Stimulated activated CD4-positive, alpha-beta T cell treated with anti-CD3 and anti-CD28 coated beads, Interleukin-15, amount 100 ng/mL, for 48 hours (primary cell): ENCODE results near the gene ALDH16A1.

Experiments
- DNase-seq, 2 donors: peaks; one replicate each; pipeline ENCODE4 v3.0.0-alpha.2; 2020; ENCODE audit warnings: low read depth in 2 of 2

The ALDH16A1 gene

DNA sequence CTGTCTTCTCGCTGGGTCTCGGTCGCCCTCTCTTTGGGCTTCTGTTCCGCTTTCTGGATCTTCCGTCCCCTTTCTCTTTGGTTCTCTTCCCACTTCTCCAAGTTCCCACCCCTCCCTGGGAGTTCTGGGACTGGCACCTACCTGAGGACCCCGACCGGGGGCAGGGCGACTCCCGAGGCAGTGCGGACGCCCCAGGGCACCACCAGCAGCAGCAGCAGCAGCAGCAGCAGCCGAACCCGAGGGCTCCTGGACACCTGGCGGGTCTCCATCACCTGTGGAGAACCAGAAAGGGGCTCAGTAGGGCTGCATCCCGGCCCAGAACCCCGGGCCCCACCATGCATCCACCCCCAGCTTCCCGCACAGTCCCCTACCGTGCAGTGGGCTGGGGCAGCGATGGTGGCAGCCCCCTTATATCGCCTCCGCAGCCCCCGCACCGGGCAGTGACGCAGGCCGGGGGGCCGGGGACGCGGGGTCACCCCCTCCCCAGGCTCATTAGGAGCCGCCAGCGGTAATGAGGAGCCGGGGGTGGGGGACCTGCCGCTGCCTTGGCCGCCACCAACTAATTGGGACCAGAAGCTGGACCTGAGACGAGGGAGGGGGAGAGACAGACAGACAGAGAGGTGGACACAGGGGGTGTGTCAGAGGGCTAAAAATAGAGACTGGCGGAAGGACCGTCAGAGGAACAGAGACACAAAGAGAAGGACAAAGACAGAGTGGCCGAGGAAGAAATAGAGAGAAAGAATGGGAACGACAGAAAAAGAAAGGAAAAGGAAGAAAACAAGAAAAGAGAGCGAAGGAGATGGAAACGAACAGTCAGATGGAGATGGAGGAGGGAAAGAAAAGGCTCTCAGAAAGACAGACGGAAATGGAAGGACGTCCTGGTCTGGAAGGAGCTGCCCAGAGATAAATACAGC lies 29.7 kb upstream of the ALDH16A1 start, which contains the start of gene PTH2:
PTH2 (minus strand) TSS at position 371 of the 914 bp plus-strand sequence; CDS start at position 269, 102 bp downstream.
- no peak for DNase-seq

DNA sequence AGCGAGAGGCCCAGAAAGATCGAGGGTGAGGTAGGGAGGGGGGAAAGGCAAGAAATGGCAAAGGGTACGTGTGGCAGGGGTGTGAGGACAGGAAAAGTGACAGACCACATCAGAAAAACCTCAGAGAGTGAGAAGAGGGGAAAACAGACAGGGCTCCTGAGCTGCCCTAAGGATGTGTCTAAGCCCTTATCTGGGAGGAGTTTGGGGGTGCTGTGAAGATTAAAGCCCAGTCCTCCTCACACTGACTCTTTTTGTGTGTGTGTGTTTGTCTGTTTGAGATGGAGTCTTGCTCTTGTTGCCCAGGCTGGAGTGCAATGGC lies 29.1 kb upstream of the ALDH16A1 start:
- DNase-seq, result no peak

DNA sequence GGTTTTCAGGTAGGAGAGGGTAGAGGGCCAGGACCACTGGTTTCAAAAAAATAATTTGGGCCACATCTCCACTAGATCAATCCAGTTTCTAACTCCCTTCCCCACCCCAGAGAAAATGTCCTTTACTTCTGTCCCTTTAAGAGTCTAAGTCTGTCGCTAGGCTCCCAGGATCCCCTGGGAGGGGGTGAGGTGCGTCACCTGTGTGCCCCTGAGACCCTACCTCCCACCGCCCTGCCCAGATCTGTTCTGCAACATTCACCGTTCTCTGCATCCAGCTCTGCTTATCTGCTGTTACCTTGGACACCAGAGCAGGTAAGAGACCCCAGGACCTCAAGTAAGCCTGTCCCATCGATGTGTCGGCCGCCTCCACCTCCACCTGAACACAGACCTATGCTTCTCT lies 27.8 kb upstream of the ALDH16A1 start, which contains the start of gene GFY:
GFY (plus strand) TSS at position 211 of the 400 bp plus-strand sequence. CDS start 1,043 bp downstream, outside the sequence.
- DNase-seq, result no peak

DNA sequence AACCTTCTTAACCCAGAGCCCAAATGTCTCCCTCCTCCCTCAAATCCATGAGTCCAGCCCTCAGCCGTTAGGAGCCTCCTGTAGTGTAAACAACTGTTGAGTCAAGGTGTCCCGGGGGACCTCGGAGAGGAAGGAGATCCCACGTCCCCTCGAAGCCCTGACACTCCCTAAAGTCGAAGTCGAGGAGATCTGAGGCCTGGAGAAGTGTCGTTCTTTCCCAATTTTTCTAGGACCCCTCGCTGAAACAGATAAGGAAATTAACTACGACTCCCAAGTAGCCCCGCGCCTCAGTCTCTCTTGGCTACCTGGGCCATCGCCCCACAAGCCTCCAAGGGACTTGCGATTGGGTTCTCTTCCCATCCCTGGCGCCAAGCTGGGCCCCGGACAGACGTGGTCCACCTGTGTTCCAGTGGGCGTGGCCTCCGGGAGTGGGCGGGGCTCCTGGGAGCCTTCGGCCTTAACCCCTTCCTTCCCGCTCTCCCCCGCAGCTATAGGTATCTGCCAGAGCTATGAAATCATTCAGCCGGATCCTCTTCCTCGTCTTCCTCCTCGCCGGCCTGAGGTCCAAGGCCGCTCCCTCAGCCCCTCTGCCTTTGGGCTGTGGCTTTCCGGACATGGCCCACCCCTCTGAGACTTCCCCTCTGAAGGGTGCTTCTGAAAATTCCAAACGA lies 27.0 kb upstream of the ALDH16A1 start:
- no peak for DNase-seq

DNA sequence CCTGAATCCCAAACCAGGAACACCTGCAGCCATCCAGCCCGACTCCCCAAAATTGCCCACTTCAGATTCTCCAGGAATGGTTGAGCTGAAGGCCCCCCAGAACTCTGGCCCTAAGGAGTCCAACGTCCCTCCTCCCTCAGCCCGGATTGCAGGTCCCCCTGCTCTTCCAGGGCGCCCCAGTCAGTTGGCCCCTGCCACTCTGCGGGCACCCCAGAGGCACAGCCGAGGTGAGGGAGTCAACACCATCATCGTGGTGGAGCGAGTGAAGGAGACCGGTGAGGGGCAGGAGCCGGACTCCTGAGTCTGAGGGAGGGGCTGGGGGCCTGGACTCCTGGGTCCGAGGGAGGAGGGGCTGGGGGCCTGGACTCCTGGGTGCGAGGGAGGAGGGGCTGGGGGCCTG lies 25.7 kb upstream of the ALDH16A1 start:
- DNase-seq, result no peak

DNA sequence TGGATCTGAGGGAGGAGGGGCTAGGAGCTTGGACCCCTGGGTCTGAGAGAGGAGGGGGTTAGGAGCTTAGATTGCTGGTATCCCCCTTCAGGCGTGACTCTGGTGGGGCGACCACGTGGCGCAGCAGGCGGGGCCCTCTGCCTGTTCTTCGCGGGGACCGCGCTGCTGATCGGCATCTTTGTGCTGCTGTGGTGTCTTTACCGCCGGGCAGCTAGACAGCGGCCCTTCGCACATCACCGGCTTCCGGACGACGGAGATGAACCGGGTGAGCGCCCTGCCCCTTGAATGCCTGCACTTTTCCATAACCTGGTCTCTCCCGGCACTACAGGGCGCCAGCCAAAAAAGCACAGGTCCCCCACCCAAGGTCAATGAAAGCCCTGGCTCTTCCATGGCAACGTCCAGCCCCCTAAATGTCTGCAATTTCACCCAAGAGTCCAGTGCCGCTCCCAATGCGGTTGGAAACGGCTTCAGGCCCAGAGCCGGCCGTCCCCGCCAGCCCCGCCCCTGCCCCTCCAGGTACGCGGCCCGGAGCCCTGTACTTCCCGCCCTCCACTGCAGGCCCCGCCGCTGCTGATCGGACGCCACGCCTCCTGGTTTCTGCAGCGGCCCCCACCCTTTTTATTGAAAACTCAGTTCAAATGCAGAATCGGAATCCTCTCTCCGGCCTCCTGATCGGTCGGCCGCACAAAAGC lies 25.0 kb upstream of the ALDH16A1 start:
- DNase-seq, result no peak

DNA sequence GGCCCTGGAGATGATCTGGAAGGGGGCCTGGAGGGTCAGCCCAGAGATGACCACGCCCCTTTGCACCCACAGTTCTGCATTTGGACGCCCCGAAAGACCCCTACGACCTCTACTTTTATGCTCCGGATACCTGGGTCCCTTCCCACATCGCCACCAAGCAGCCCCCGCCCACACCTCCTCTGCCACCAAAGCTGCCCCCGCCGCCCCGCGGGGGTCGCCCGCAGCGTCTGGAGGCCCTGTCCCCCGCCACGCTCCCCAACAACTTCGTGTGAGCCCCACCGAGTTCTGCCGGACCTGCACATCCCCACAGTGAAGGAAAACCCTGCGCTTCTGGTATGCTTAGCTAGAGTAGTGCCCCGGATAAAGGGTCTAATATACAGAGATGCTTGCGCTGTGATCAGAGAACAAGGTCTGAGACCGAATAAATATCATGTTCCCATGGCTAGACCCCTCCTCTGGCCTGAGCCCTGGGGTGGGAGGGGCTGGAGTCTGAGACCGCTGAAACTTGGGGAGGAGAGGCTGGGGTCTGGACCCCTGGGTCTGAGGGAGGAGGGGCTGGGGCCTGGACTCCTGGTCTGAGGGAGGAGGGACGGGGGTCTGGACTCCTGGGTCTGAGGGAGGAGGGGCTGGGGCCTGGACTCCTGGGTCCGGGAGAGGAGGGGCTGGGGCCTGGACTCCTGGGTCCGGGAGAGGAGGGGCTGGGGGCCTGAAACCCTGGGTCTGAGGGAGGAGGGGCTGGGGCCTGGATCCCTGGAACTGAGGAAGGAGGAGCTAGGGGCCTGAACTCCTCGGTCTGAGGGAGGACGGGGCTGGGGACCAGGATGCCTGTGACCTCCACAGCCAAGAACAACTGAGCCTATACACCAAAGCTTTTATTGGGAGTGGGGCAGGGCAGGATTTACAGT lies 24.2 kb upstream of the ALDH16A1 start:
- no peak for DNase-seq

DNA sequence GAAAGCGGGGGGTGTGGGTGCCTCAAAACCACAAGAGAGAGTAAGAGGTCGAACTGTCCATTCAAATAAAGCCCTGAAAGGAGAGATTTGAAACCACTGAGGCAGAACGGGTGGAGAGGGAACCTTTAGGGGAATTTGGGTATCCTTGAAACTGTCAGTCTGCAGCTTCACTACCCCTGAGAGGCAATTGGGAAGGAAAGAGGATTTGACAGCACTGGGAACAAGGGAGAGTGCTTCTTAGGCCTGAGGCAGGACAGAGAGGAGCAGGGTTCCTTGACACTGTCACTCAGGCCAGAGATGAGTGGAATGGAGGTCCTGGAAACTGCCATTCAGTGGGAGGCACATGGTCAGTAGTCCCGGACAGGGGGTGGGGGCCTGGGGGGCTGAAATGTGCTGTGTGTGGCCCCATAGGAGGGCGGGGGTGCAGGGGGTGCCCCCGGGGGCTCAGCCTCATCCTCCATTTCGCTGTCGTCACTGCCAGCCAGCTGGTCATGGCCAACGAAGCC lies 22.8 kb upstream of the ALDH16A1 start:
- DNase-seq, result no peak

DNA sequence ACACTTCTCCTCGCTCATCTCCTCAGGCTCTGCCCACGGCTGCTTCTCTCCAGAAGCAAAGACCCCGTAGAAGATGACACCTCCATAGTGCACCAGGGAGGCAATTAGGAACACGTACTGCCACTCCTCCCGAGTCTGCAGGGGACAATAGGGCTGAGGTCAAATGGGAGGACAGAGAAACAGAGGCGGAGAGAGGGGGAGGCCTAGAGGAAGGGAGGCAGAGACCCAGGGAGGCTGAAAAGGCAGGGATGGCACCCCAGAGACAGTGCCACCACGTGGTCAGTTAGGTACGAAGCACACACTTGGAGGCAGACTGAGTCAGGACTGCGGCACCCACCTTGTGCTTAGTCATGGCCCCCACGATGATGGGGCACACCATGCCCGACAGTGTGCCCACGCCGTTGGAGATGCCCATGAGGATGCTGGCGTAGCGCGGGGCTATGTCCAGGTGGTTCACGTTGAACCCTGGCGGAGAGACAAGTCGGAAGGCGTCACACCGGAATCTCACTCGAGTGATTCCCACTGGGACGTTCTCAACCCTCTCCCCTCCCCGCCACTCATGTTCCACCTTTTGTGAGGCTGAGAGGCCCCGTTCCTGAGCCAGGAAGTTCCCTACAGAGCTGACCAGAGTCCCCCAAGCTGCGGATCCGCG lies 22.2 kb upstream of the ALDH16A1 start:
- peak in 1 of 2 donors; percentile 45 for DNase-seq

DNA sequence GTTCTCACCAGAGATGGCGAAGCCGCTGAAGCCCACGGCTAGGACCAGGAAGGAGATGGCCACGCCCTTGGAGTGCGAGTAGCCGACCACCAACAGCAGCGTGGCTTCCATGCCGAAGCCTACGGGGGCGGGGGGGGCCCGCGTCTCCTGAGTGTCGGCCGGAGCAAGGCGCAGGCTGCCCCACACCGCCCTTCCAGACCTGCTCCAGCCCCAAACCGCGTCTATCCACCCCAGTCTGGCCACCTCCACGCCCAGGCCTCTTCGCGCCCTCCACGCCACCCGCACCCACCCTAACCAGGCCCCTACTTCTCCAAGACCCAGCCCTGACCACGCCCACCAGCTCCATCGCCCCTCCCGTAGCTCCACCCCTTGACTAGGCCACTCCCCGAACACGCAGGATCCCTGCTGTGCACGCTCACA lies 21.7 kb upstream of the ALDH16A1 start:
- DNase-seq, result no peak

DNA sequence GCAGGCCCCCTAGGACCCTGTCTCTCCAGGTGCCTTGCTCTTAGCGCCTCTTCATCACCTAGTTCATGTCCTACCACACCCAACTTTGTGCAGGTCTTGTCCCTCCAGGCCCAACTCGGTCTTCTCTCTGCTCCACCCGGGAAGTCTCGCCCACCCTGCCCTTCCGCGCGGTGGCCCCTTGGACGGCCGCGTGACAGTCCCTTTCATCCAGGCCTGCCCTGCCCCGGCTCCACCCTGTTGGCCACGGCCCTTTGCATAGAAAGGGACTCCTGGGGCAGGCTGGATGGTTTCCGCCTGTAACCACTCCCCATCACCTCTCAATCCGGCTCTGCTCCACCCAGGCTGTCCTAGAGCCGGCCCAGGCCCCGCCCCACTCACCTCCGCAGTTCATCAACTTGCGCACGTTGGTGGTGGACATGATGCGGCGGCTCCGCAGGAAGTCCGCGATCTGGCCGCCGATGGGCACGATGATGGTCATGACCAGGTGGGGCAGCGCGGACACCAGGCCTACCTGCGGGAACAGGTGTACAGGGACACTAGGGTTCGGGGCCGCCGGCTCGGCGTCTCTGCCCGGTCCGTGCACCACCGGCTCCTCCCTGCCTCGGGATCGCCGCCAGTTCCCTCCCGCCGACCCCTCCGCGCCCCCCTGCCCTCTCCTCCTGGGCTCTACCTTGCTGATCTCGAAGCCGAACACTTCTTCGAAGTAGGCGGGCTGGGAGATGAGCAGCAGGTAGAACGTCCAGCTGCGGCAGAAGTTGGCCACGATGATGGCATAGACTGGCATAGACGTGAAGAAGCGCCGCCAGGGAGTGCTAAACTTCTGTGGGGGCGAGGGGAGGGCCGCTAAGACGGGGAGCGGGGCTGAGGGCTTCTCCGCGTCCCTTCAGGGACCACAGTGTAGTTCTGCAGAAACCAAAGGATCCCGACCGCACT lies 20.6 kb upstream of the ALDH16A1 start:
- DNase-seq, result no peak

DNA sequence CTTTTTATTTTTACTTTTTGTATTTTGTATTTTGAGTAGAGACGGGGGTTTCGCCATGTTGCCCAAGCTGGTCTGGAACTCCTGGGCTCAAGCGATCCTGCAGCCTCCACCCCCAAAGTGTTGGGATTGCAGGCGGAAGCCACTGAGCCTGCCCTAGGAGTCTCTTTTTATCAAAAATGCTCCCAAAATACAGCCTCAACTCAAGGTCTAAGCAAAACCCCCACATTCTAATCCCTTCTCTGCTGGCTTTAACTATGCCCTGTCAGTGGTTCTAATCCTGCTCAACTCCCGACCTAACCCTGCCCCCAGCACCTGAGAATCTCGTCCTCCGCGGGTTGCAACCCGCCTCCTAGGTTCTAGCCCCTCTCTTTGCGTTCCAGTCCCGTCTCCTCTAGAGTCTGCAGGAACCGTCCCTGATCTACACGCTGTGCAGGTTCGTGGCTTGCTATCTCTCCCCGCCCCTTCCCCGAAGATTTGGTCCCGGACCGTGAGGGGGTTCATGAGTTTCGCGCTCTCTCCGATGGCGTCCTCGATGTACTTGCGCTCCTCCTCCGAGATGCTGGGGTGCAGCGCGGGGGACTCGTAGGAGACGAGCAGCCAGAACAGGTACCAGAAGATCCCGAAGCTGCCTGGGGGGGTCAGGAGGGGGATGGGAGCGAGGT lies 19.7 kb upstream of the ALDH16A1 start:
- no peak for DNase-seq

DNA sequence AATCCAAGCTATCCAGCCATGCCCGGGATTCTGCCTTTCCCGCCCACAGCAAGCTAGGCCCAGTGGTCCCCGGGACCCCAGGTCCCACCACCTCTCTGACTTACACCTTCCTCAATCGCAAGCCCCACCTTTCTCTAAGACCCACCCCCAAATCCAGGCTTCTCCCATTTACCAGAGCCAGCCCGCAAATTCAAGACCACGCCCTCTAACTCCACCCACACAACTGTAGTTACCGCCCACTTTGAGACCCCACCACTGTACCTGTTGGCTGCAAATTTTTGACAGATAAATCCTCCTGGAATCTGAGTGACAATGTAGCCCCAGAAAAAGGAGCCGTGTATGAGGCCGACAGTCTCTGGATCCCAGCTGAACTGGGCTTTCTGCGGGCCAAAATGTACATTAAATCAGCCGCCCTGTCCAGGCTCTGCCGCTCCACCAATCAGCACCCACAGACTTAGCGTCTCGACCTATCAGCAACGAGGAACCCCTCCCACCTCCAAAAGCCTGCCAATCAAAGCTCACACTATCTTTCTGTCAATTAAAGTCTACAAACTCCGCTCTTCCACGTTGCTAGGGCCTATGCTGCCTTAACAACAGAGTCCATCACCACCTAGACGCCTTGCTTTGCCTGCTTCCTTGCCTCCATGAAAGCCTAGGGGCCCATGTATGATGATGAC lies 18.0 kb upstream of the ALDH16A1 start:
- DNase-seq, result no peak

DNA sequence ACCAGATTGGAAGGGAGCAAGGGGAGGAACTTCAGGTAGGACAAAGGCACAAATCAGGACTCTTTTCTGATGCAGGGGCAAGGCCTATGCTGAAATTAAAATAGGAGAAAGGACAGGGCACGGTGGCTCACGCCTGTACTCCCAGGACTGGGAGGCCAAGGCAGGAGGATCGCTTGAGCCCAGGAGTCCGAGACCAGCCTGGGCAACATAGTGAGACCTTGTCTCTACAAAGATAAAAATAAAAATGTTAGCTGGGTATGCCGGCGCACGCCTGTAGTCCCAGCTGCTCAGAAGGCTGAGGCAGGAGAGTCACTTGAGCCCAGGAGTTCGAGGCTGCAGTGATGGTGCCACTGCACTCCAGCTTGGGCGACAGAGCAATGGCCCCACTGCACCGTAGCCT lies 17.4 kb upstream of the ALDH16A1 start:
- DNase-seq, result no peak

DNA sequence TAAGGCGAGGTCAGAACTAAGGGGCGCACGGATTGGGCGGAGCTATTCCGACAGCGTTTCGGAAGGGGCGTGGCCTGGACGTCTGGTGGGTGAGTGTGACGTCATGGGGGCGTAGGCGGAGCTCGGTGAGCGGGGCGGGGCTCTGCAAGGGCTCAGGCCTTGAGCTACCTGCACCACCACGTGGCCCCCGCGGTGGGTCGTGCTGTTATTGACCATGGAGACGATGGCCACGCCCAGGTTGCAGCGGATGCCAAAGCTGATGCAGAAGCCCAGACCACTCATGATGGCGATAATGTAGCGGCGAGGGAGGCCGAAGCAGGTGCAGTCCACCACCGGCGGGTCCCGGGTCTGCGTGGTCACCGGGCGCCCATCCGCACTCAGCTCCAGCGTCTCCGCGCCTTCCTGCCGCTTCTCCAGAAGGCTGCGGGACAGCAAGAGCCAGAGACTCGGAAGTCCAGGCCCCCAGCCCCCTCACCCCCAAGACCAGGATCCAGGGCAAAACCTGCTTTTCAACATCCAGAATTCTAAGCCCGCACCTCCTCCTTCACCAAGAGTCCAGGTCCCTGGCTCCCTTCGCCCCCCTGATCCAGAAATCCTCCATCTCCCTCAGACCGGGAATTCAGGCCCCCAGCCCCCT lies 16.5 kb upstream of the ALDH16A1 start:
- DNase-seq, result peak; percentile 56 to 78

DNA sequence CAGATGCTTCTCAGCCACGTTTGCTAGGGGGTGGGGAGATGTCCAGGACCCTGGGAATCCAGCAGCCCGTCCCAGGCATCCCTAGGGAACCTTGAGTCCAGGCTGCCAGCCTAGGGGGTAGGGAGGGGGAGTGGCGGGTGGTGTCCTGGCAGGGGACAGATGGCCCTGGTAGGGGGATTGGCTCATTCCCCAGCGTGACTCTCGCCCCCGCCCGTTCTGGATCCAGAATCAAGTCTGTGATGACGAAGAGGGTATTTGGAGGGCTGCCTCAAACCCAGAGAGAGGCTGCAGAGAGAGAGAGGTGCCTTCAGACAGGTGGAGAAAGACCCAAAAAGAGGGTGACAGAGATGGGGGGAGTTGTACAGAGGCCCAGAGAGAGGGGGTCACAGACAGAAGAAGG lies 15.8 kb upstream of the ALDH16A1 start:
- no peak for DNase-seq

DNA sequence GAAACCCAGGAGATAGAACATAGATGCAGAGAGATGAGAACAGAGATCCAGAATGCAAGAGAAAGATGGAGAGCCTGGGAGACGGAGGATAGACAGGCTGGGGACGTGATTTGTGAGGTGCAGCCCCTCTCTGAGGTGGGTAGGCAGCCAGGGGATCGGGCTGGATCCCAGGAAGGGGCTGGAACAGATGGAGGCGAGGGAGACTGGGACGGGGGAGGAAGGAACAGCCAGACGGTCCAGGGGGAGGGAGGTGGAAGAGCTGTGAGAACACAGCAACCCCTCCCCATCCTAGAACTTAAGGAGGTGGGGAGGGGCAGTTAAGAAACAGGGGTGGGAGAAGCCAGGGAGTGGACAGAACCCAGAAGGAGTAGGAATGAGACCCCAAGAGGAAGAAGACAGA lies 14.8 kb upstream of the ALDH16A1 start:
- no peak for DNase-seq

DNA sequence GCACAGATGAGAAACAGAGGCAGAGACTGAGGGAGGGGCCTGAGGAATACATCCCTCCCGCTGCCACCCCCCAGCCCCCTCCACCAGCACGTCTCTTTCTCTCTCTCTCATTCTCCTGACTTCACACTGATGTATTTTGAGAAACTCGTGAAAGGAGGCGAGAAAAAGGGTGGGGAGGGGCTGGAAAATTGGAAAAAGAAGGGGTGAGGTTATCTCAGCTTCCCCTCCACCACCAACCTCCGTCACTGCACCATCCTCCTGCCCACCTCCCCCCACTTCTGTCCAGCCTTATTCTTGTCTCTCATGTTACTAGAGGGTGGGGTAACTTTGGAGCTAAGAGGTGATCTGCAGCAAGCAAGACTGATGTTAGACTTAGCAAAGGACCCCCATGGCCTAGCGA lies 13.2 kb upstream of the ALDH16A1 start:
- DNase-seq, result no peak
